Endothelial cell of umbilical vein (primary cell): ENCODE results near the gene BCL11B. TPM values are rescaled to one million over a fixed set of nuclear protein-coding genes. Genes with fewer than 3 reads are reported as not detected.

Experiments used
- BruUV-seq: library from RNA; stranded (reverse); fragments of 400-500 nt; replicated peaks from 2 replicates; lab custom pipeline; 2021; lab: Mats Ljungman, UMichigan
- CTCF ChIA-PET: fragments of 300-600, 350-600 bp; sonication (Branson Sonifier 250); formaldehyde crosslinking; loops from one replicate; lab custom pipeline; 2021; ENCODE audit warnings: antibody characterized with exemption, inconsistent platforms; lab: Charles Lee
- POLR2A ChIA-PET: fragments of 300-600, 350-600 bp; sonication (Branson Sonifier 250); formaldehyde crosslinking; loops from one replicate; lab custom pipeline; 2021; ENCODE audit warnings: antibody characterized with exemption, inconsistent platforms; lab: Charles Lee
- DNase-seq: peaks from one replicate; pipeline ENCODE4 v3.0.0-alpha.2; 2011; ENCODE audit warnings: low read depth, low spot score
- FAIRE-seq: peaks from 2 replicates; lab custom pipeline; 2011; peaks lifted over from hg19 to GRCh38; lab: Jason Lieb, UNC
- H2AFZ ChIP-seq: 2 replicates; pipeline ENCODE4 v1.6.0; 2012; ENCODE audit warnings: low read depth, low read length, control low read depth, inconsistent platforms
- H3K27ac ChIP-seq: 2 replicates; pipeline ENCODE4 v1.5.1; 2011; ENCODE audit warnings: low read depth, mild to moderate bottlenecking, control low read depth, low read length, moderate library complexity; ENCODE audit not compliant: insufficient read depth
- H3K27me3 ChIP-seq, 2 experiments: 2 replicates each; pipeline versions ENCODE4 v1.6.0 to v1.6.1; 2011; ENCODE audit warnings: low read length in 2 of 2, mixed read lengths in 1 of 2; ENCODE audit not compliant: control insufficient read depth in 2 of 2, insufficient read depth in 2 of 2
- H3K36me3 ChIP-seq, 2 experiments: 2 replicates in 1 of 2; 3 replicates in 1 of 2; pipeline ENCODE4 v1.5.1; 2011; ENCODE audit warnings: low read length in 2 of 2, mild to moderate bottlenecking in 1 of 2, moderate library complexity in 1 of 2; ENCODE audit not compliant: control insufficient read depth in 2 of 2, insufficient read depth in 2 of 2; ENCODE audit errors: extremely low read depth in 1 of 2
- H3K4me1 ChIP-seq: 3 replicates; pipeline ENCODE4 v1.5.1; 2011; ENCODE audit warnings: mild to moderate bottlenecking, low read length; ENCODE audit not compliant: control insufficient read depth, insufficient read depth; ENCODE audit errors: extremely low read depth
- H3K4me2 ChIP-seq: 2 replicates; pipeline ENCODE4 v1.6.1; 2011; ENCODE audit warnings: low read length, control low read depth, mixed read lengths; ENCODE audit not compliant: insufficient read depth
- H3K4me3 ChIP-seq, 3 experiments: fragments of 200-600 bp in 1 of 3; sonication (generic), shearing (Covaris generic) in 1 of 3; replicated peaks in 1 of 3; 2 replicates each; pipeline ENCODE4 v1.5.1; 2011 to 2016; ENCODE audit warnings: control low read depth in 3 of 3, low read length in 3 of 3, mild to moderate bottlenecking in 2 of 3, inconsistent platforms in 1 of 3, low read depth in 1 of 3, moderate library complexity in 1 of 3; ENCODE audit not compliant: insufficient read depth in 1 of 3
- H3K79me2 ChIP-seq: 2 replicates; pipeline ENCODE4 v1.6.0; 2012; ENCODE audit warnings: low read length, inconsistent platforms; ENCODE audit not compliant: control insufficient read depth, insufficient read depth
- H3K9ac ChIP-seq: replicated peaks from 2 replicates; pipeline ENCODE3; 2011; ENCODE audit warnings: low read length, control low read depth; ENCODE audit not compliant: insufficient read depth; ENCODE audit errors: extremely low read depth
- H3K9me1 ChIP-seq: replicated peaks from 3 replicates; pipeline ENCODE4 v1.6.0; 2011; ENCODE audit warnings: mild to moderate bottlenecking, low read length; ENCODE audit not compliant: control insufficient read depth, insufficient read depth; ENCODE audit errors: extremely low read depth
- H3K9me3 ChIP-seq: replicated peaks from 2 replicates; pipeline ENCODE4 v1.5.1; 2012; ENCODE audit warnings: low read length, inconsistent platforms; ENCODE audit not compliant: control insufficient read depth, insufficient read depth
- H4K20me1 ChIP-seq: replicated peaks from 2 replicates; pipeline ENCODE3; 2011; ENCODE audit warnings: mild to moderate bottlenecking, low read length; ENCODE audit not compliant: control insufficient read depth, insufficient read depth; ENCODE audit errors: extremely low read depth
- CTCF ChIP-seq, 2 donors: IDR thresholded peaks; 1 replicate in 1 of 2; 2 replicates in 1 of 2; pipeline ENCODE4 v1.5.1; 2011; ENCODE audit warnings: low read length in 2 of 2, mild to moderate bottlenecking in 2 of 2, moderate library complexity in 2 of 2, control low read depth in 1 of 2, inconsistent platforms in 1 of 2, low read depth in 1 of 2; ENCODE audit not compliant: insufficient read depth in 1 of 2; ENCODE audit errors: extremely low read depth in 1 of 2
- EZH2 ChIP-seq: IDR thresholded peaks from 2 replicates; pipeline ENCODE4 v1.6.1; 2012; ENCODE audit warnings: borderline replicate concordance, low read depth, mild to moderate bottlenecking, moderate library complexity, low read length, inconsistent platforms; ENCODE audit not compliant: severe bottlenecking
- FOS ChIP-seq: IDR thresholded peaks from 2 replicates; pipeline ENCODE4 v1.6.1; 2011; ENCODE audit warnings: mild to moderate bottlenecking, low read length, moderate library complexity, borderline replicate concordance; ENCODE audit not compliant: insufficient read depth
- GATA2 ChIP-seq: IDR thresholded peaks from 2 replicates; pipeline ENCODE4 v1.7.0; 2011; ENCODE audit warnings: low read depth, mild to moderate bottlenecking, moderate library complexity, mixed read lengths, low read length; ENCODE audit not compliant: insufficient read length, insufficient read depth
- JUN ChIP-seq: IDR thresholded peaks from 2 replicates; pipeline ENCODE4 v1.6.1; 2011; ENCODE audit warnings: borderline replicate concordance, low read depth; ENCODE audit not compliant: insufficient read length, insufficient read depth
- MAX ChIP-seq: IDR thresholded peaks from 2 replicates; pipeline ENCODE4 v1.6.1; 2011; ENCODE audit not compliant: insufficient read depth, insufficient read length
- MYC ChIP-seq: IDR thresholded peaks from one replicate; pipeline ENCODE4 v1.6.1; 2011; ENCODE audit warnings: mild to moderate bottlenecking, low read depth, low read length
- POLR2A ChIP-seq: IDR thresholded peaks from 2 replicates; pipeline ENCODE4 v1.6.1; 2012; ENCODE audit warnings: low read depth, mild to moderate bottlenecking, control low read depth, low read length
- POLR2AphosphoS5 ChIP-seq: IDR thresholded peaks from 2 replicates; pipeline ENCODE4 v1.6.1; 2012; ENCODE audit warnings: low read depth, mild to moderate bottlenecking, control low read depth, low read length, moderate library complexity; ENCODE audit not compliant: insufficient read depth
- dilution Hi-C: fragments of 300-500 bp; cut with MboI; formaldehyde crosslinking; loops from one replicate; pipeline ENCODE4 v1.15.0; 2019; ENCODE audit warnings: low sequenced_read_pairs; ENCODE audit not compliant: extremely low pct_ligation_motif_present
- intact Hi-C: fragments of 100-400 bp; cut with micrococcal nuclease; formaldehyde crosslinking; loops from one replicate; pipeline ENCODE4 v1.10.0; 2022
- polyA plus RNA-seq, 4 experiments: library from polyadenylated mRNA; depleted of rRNA in 3 of 4; stranded (reverse) in 3 of 4; unstranded in 1 of 4; fragments of >200 nt; gene quantifications; 2 replicates each; pipeline versions ENCODE4 v1.2.1 to v1.2.3, GENCODE V29; 2011 to 2012; ENCODE audit warnings: missing spikeins in 1 of 4
- total RNA-seq: library from RNA; stranded (reverse); gene quantifications from 2 replicates; pipeline ENCODE4 v1.2.3, GENCODE V29; 2021

Gene BCL11B
- total and polyA plus RNA-seq, 2 donors (not counting 3 experiments of a cell fraction or from before 2014, with no cell fraction given): 0.03 to 0.07 TPM

GRCh38 chr14:99185436-99186068 is 86.4 kb downstream of the BCL11B start:
- H3K9me1 ChIP-seq: no peaks in the 10 kb centered on the region
- no peak for FAIRE-seq
- H3K9me3 ChIP-seq: peaks cover 2% of the 10 kb centered on the region
- dilution Hi-C loops: no loop called here
- H2AFZ ChIP-seq: no peak overlapping the region
- no peaks in the 10 kb centered on the region for H3K79me2 ChIP-seq
- TF ChIP-seq EZH2 (no peak), POLR2A (no peak), GATA2 (no peak), CTCF (IDR thresholded peaks at IDR 0.05; ENCODE audit: extremely low read depth in 1 of 2, insufficient read depth in 1 of 2, low read depth in 1 of 2, low read length in 2 of 2) (no peak), MYC (no peak), MAX (no peak), FOS (no peak), JUN (no peak), POLR2AphosphoS5 (no peak)
- ChIA-PET CTCF (no interaction called here), POLR2A (no interaction called here)
- H4K20me1 ChIP-seq: no peaks in the 10 kb centered on the region
- intact Hi-C loops: no loop called here
- BruUV-seq: no TSS peak
- no peak overlapping the region for H3K27ac ChIP-seq
- DNase-seq: no peak
- H3K36me3 ChIP-seq: no peaks in the 10 kb centered on the region
- no peaks in the 10 kb centered on the region for H3K27me3 ChIP-seq
- H3K9ac ChIP-seq: no peak overlapping the region
- H3K4me3 ChIP-seq: no peak overlapping the region
- H3K4me2 ChIP-seq: no peak overlapping the region
- no peaks in the 10 kb centered on the region for H3K4me1 ChIP-seq
